Measurements from ENCODE around the gene CLEC4E.

GRCh38 chr12:8508910-8509841, 31.5 kb downstream of the CLEC4E start:
- TF ChIP-seq GATA2 (IDR thresholded peaks at IDR 0.05; ENCODE audit: low read depth, low read length) (no peak), GATA3 (IDR thresholded peaks at IDR 0.05; ENCODE audit: low read depth, low read length) (no peak)
